ENCODE data around the gene CHAC1. TPM values are rescaled to one million over a fixed set of nuclear protein-coding genes. Genes with fewer than 3 reads are reported as not detected.
A peak's percentile ranks its signal among the peaks of the same experiment; 100 is the strongest.

CHAC1 gene
- total and polyA plus RNA-seq, 2 donors (not counting 1 experiment from before 2014, with no cell fraction given): 7.5 to 62.6 TPM

- Histone ChIP-seq H3K4me3 (replicated peaks in 1 of 4; ENCODE audit: control extremely low read depth in 1 of 4, insufficient read depth in 1 of 4, low read depth in 3 of 4, low read length in 4 of 4) (peak overlapping the region in 1 of 4 experiments; percentile 92), H2AFZ (ENCODE audit: low read length) (no peak overlapping the region), H3K79me2 (ENCODE audit: control insufficient read depth, insufficient read depth, low read length) (no peaks in the 10 kb centered on the region), H3K36me3 (ENCODE audit: control insufficient read depth, insufficient read depth, low read length) (peaks cover 2% of the 10 kb centered on the region), H3K27me3 (ENCODE audit: control insufficient read depth, insufficient read depth, low read length) (no peaks in the 10 kb centered on the region), H4K20me1 (ENCODE audit: control insufficient read depth, extremely low read depth, insufficient read depth, low read length) (no peaks in the 10 kb centered on the region), H3K9ac (ENCODE audit: insufficient read depth, low read length) (no peak overlapping the region), H3K27ac (ENCODE audit: insufficient read depth, low read length) (no peak overlapping the region), H3K4me1 (ENCODE audit: control insufficient read depth, extremely low read depth, insufficient read depth, low read length) (peaks cover 2% of the 10 kb centered on the region), H3K9me3 (ENCODE audit: control insufficient read depth, insufficient read depth, low read depth, low read length) (no peaks in the 10 kb centered on the region), H3K4me2 (ENCODE audit: extremely low read depth, insufficient read depth, low read length) (peak overlapping the region; percentile 35)
- no peak for DNase-seq (ENCODE audit: low read depth in 2 of 2)
- TF ChIP-seq EZH2 (IDR thresholded peaks at IDR 0.05; ENCODE audit: low read length, missing control alignments): no peak
- no peak for TF ChIP-seq CTCF (conservative IDR thresholded peaks at IDR 0.05 in 1 of 2, IDR thresholded peaks at IDR 0.05 in 1 of 2; ENCODE audit: low read depth in 1 of 2, low read length in 2 of 2)
Measured at GRCh38 chr15:40955141-40955903, 2.1 kb downstream of the CHAC1 start.

- Histone ChIP-seq H3K4me1 (ENCODE audit: control insufficient read depth, extremely low read depth, insufficient read depth, low read length) (peaks cover 2% of the 10 kb centered on the region), H3K4me2 (ENCODE audit: extremely low read depth, insufficient read depth, low read length) (no peak overlapping the region), H3K4me3 (replicated peaks in 1 of 4; ENCODE audit: control extremely low read depth in 1 of 4, insufficient read depth in 1 of 4, low read depth in 3 of 4, low read length in 4 of 4) (peak overlapping the region in 1 of 4 experiments; percentile 92)
Measured at GRCh38 chr15:40955930-40956540, 2.8 kb downstream of the CHAC1 start.

More at GRCh38 chr15:40955930-40956540, 2.8 kb downstream of the CHAC1 start:
- Histone ChIP-seq H2AFZ (ENCODE audit: low read length) (no peak overlapping the region), H3K79me2 (ENCODE audit: control insufficient read depth, insufficient read depth, low read length) (no peaks in the 10 kb centered on the region), H3K9ac (ENCODE audit: insufficient read depth, low read length) (no peak overlapping the region), H3K27ac (ENCODE audit: insufficient read depth, low read length) (no peak overlapping the region), H3K36me3 (ENCODE audit: control insufficient read depth, insufficient read depth, low read length) (peaks cover 2% of the 10 kb centered on the region), H3K27me3 (ENCODE audit: control insufficient read depth, insufficient read depth, low read length) (no peaks in the 10 kb centered on the region), H4K20me1 (ENCODE audit: control insufficient read depth, extremely low read depth, insufficient read depth, low read length) (no peaks in the 10 kb centered on the region), H3K9me3 (ENCODE audit: control insufficient read depth, insufficient read depth, low read depth, low read length) (no peaks in the 10 kb centered on the region)
- no peak for TF ChIP-seq CTCF (conservative IDR thresholded peaks at IDR 0.05 in 1 of 2, IDR thresholded peaks at IDR 0.05 in 1 of 2; ENCODE audit: low read depth in 1 of 2, low read length in 2 of 2)
- TF ChIP-seq EZH2 (IDR thresholded peaks at IDR 0.05; ENCODE audit: low read length, missing control alignments): no peak
- DNase-seq (ENCODE audit: low read depth in 2 of 2): no peak

Data from fibroblast of lung (primary cell).